K562 (cell line): ENCODE data around the gene SART1. TPM values are rescaled to one million over a fixed set of nuclear protein-coding genes. Genes with fewer than 3 reads are reported as not detected.

Experiments
- BDP1 ChIP-seq: IDR thresholded peaks from 3 replicates; pipeline ENCODE4 v1.6.1; 2011; ENCODE audit not compliant: insufficient read length, insufficient read depth
- C11orf30 ChIP-seq: fragments of 450-650 bp; IDR thresholded peaks from 2 replicates; pipeline ENCODE4 v1.6.1; 2016; ENCODE audit warnings: low read depth, mild to moderate bottlenecking
- CEBPZ ChIP-seq: fragments of 150-350 bp; IDR thresholded peaks from 2 replicates; pipeline ENCODE4 v1.6.1; 2014; ENCODE audit warnings: low read depth, mild to moderate bottlenecking, low read length, borderline replicate concordance
- CREB3L1 ChIP-seq: fragments of 450-650 bp; IDR thresholded peaks from 2 replicates; pipeline ENCODE4 v1.6.1; 2014; ENCODE audit warnings: low read depth, mild to moderate bottlenecking, moderate library complexity, borderline replicate concordance
- MEIS2 ChIP-seq: fragments of 450-650 bp; IDR thresholded peaks from 2 replicates; pipeline ENCODE4 v1.6.1; 2014; ENCODE audit warnings: mild to moderate bottlenecking; ENCODE audit not compliant: partially characterized antibody
- SRSF9 ChIP-seq: fragments of 200-400 bp; formaldehyde crosslinking; IDR thresholded peaks from 2 replicates; pipeline ENCODE4 v1.6.1; 2017; ENCODE audit warnings: low read depth, low read length, borderline replicate concordance
- TAF1 ChIP-seq: IDR thresholded peaks from 2 replicates; pipeline ENCODE4 v1.6.1; 2011; ENCODE audit warnings: mild to moderate bottlenecking, low read length, moderate library complexity; ENCODE audit not compliant: insufficient read depth, control insufficient read depth, severe bottlenecking; ENCODE audit errors: extremely low read depth
- TBP ChIP-seq: optimal IDR thresholded peaks from 2 replicates; pipeline ENCODE3; 2011; ENCODE audit warnings: low read depth, low read length, improper control_type of control experiment
- TSC22D4 ChIP-seq: fragments of 450-650 bp; IDR thresholded peaks from 2 replicates; pipeline ENCODE4 v1.6.1; 2016; ENCODE audit warnings: missing genetic modification characterization, missing biosample characterization, control low read depth
- ZBTB8A ChIP-seq: fragments of 450-650 bp; IDR thresholded peaks from 2 replicates; pipeline ENCODE4 v1.6.1; 2018; ENCODE audit warnings: mild to moderate bottlenecking, moderate library complexity; ENCODE audit not compliant: partially characterized antibody
- ZNF165 ChIP-seq: fragments of 250-450 bp; sonication (Bioruptor Pico); IDR thresholded peaks from 2 replicates; pipeline ENCODE4 v1.4.0; 2020; ENCODE audit warnings: borderline replicate concordance
- ZNF24 ChIP-seq: fragments of 450-650 bp; IDR thresholded peaks from 2 replicates; pipeline ENCODE4 v1.6.1; 2016
- ZNF518B ChIP-seq: fragments of 250-450 bp; sonication (Bioruptor Pico); IDR thresholded peaks from 2 replicates; pipeline ENCODE4 v1.5.0; 2021; ENCODE audit warnings: mild to moderate bottlenecking, moderate library complexity
- ZNF639 ChIP-seq, 2 experiments: fragments of 200-800 bp in 1 of 2; sonication (Bioruptor generic) in 1 of 2; sonication (generic) in 1 of 2; formaldehyde crosslinking in 1 of 2; IDR thresholded peaks in 1 of 2; conservative IDR thresholded peaks in 1 of 2; 2 replicates each; pipeline versions ENCODE4 v1.5.0 to v1.6.1; 2016 to 2020; ENCODE audit warnings: missing compliant biosample characterization in 1 of 2, missing genetic modification characterization in 1 of 2, missing genetic modification reagents in 1 of 2
- ZNF75A ChIP-seq: fragments of 450-650 bp; formaldehyde crosslinking; IDR thresholded peaks from 2 replicates; pipeline ENCODE4 v1.4.0; 2020; ENCODE audit warnings: mild to moderate bottlenecking
- polyA plus RNA-seq, 8 experiments: library from polyadenylated mRNA; depleted of rRNA in 4 of 8; stranded (reverse) in 5 of 8; unstranded in 3 of 8; fragments of >200 nt; fragmentation: Nextera tagmentation in 2 of 8; fragmentation: Illumina TruSeq in 1 of 8; extraction: Ambion mirVana in 2 of 8; extraction: Trizol in 1 of 8; gene quantifications; 2 replicates each; pipeline versions ENCODE4 v1.2.1 to v1.2.3, GENCODE V29; 2011 to 2014; ENCODE audit warnings: inconsistent platforms in 1 of 8, missing spikeins in 1 of 8
- total RNA-seq, 7 experiments: library from RNA; depleted of rRNA in 6 of 7; stranded (reverse); fragments of >200 nt in 6 of 7; fragmentation: Illumina TruSeq in 2 of 7; extraction: Trizol in 2 of 7; gene quantifications; 2 replicates each; pipeline versions ENCODE4 v1.2.1 to v1.2.3, GENCODE V29; 2011 to 2021; ENCODE audit warnings: low replicate concordance in 1 of 7

Gene SART1
- total and polyA plus RNA-seq, 9 of the 15 experiments (the other 6 are each of a cell fraction or from before 2014, with no cell fraction given), result 4.8 to 84.1 (median 31.7) TPM

GRCh38 chr11:65961267-65962140, at the start of gene SART1 (continued):
- no peak for TF ChIP-seq ZNF518B
- TF ChIP-seq ZNF75A, result peak; percentile 59; the same call in 1 of the 2 replicates
- no peak for TF ChIP-seq SRSF9
- no peak for TF ChIP-seq TSC22D4 (tag)
- TF ChIP-seq C11orf30, result peak; percentile 96
- peak; percentile 44; the same call in 1 of the 2 replicates for TF ChIP-seq ZNF24
- TF ChIP-seq ZNF639 (CRISPR knock-in tag; conservative IDR thresholded peaks at IDR 0.05 in 1 of 2, IDR thresholded peaks at IDR 0.05 in 1 of 2), result peak in 1 of 2 experiments; percentile 97; a peak in 2 of 4 replicates
- TF ChIP-seq TAF1, result peak; percentile 96
- TF ChIP-seq ZBTB8A, result no peak
- peak; percentile 69; the same call in 1 of the 2 replicates for TF ChIP-seq ZNF165 (CRISPR knock-in tag)
- TF ChIP-seq MEIS2, result peak; percentile 91
- TF ChIP-seq TBP, result peak; percentile 89
- TF ChIP-seq CREB3L1, result peak; percentile 92
- TF ChIP-seq CEBPZ, result no peak
- TF ChIP-seq BDP1, result no peak
